Upper lobe of left lung (tissue), 4 donors: ENCODE measurements around the gene IDNK.

ENCODE experiments used
- CTCF ChIP-seq, 6 experiments: fragments of 450-650 bp in 4 of 6; fragments of 200-600 bp in 2 of 6; sonication (generic) in 2 of 6; IDR thresholded peaks; one replicate each; pipeline ENCODE4 v1.5.1; 2016 to 2019; ENCODE audit warnings: antibody characterized with exemption in 6 of 6
- EP300 ChIP-seq, 4 donors: sonication (generic); formaldehyde crosslinking; IDR thresholded peaks; one replicate each; pipeline ENCODE4 v1.5.1; 2017; ENCODE audit warnings: antibody characterized with exemption in 4 of 4, control low read depth in 2 of 4
- POLR2A ChIP-seq, 4 donors: fragments of 450-650 bp; IDR thresholded peaks; one replicate each; pipeline ENCODE4 v1.5.1; 2016 to 2017; ENCODE audit warnings: antibody characterized with exemption in 4 of 4, mild to moderate bottlenecking in 2 of 4

- TF ChIP-seq CTCF (IDR thresholded peaks at IDR 0.05) (no peak), POLR2A (IDR thresholded peaks at IDR 0.05) (no peak), EP300 (IDR thresholded peaks at IDR 0.05) (no peak)
Measured at GRCh38 chr9:83582029-83582428, 40.9 kb upstream of the IDNK start.
